GM10266 (cell line): Measurements from ENCODE around the gene IFT80.

Source experiments
- DNase-seq: peaks from one replicate; pipeline ENCODE4 v3.0.0; 2012; ENCODE audit errors: extremely low spot score
- CTCF ChIP-seq: IDR thresholded peaks from 2 replicates; pipeline ENCODE4 v1.5.1; 2012; ENCODE audit warnings: mild to moderate bottlenecking, low read depth; ENCODE audit not compliant: control insufficient read depth, insufficient read depth; ENCODE audit errors: missing control alignments

IFT80 gene

GRCh38 chr3:160384639-160385318 is 14.2 kb downstream of the IFT80 start:
- no peak for TF ChIP-seq CTCF
- no peak for DNase-seq

- TF ChIP-seq CTCF = no peak
- DNase-seq = no peak
Measured at GRCh38 chr3:160381470-160381869, 17.6 kb downstream of the IFT80 start.

- no peak for TF ChIP-seq CTCF
- no peak for DNase-seq
Measured at GRCh38 chr3:160379628-160380214, 19.3 kb downstream of the IFT80 start.

- DNase-seq = no peak
- TF ChIP-seq CTCF = no peak
Measured at GRCh38 chr3:160378331-160379109, 20.5 kb downstream of the IFT80 start.

- no peak for TF ChIP-seq CTCF
- no peak for DNase-seq
Measured at GRCh38 chr3:160376681-160377080, 22.3 kb downstream of the IFT80 start.

GRCh38 chr3:160374925-160375324 is 24.1 kb downstream of the IFT80 start:
- no peak for TF ChIP-seq CTCF
- DNase-seq = no peak

- DNase-seq = no peak
Measured at GRCh38 chr3:160374472-160374871, 24.6 kb downstream of the IFT80 start.

More at GRCh38 chr3:160374472-160374871, 24.6 kb downstream of the IFT80 start:
- no peak for TF ChIP-seq CTCF
